HG02759 (cell line): Measurements from ENCODE around the gene KIFC1.

Source experiments
- ATAC-seq: cut with Tn5 transposase; IDR thresholded peaks from one replicate; pipeline ENCODE4 v1.9.1; 2021; ENCODE audit warnings: mild to moderate bottlenecking, moderate library complexity; ENCODE audit not compliant: unreplicated experiment

KIFC1 gene

GRCh38 chr6:33410050-33410710 is 18.6 kb downstream of the KIFC1 start:
- peak; percentile 90 for ATAC-seq

GRCh38 chr6:33410711-33411631 is 19.3 kb downstream of the KIFC1 start, which contains the start of gene PHF1:
TSS of gene PHF1 (plus strand) at chr6:33411014. CDS start at chr6:33412264, 1,250 bp downstream.
- ATAC-seq = peak; percentile 30

GRCh38 chr6:33411632-33412005 is 20.0 kb downstream of the KIFC1 start:
- no peak for ATAC-seq

GRCh38 chr6:33412140-33413009 is 20.8 kb downstream of the KIFC1 start:
- ATAC-seq = no peak

- ATAC-seq = no peak
These were observed 21.9 kb downstream of the KIFC1 start for GRCh38 chr6:33413241-33414120.

- ATAC-seq = no peak
These were observed 23.1 kb downstream of the KIFC1 start for GRCh38 chr6:33414592-33415271.

GRCh38 chr6:33415831-33416230 is 24.2 kb downstream of the KIFC1 start:
- ATAC-seq = no peak

GRCh38 chr6:33416386-33417127 is 24.9 kb downstream of the KIFC1 start:
- no peak for ATAC-seq

GRCh38 chr6:33417128-33417902 is 25.7 kb downstream of the KIFC1 start:
- no peak for ATAC-seq

- ATAC-seq = peak; percentile 90
These were observed 26.5 kb downstream of the KIFC1 start, which contains the start of gene CUTA for GRCh38 chr6:33417903-33418689. TSS of gene CUTA (minus strand) at chr6:33418107. CDS start at chr6:33418000, 107 bp downstream.

- no peak for ATAC-seq
These were observed 27.2 kb downstream of the KIFC1 start for GRCh38 chr6:33418690-33419291.

GRCh38 chr6:33419580-33420490 is 28.2 kb downstream of the KIFC1 start, which contains the start of gene SYNGAP1:
TSS of gene SYNGAP1 (plus strand) at chr6:33420065. CDS start at chr6:33420265, 200 bp downstream.
- no peak for ATAC-seq

GRCh38 chr6:33420491-33421343 is 29.1 kb downstream of the KIFC1 start:
- ATAC-seq = no peak

- no peak for ATAC-seq
These were observed 29.7 kb downstream of the KIFC1 start for GRCh38 chr6:33421344-33421643.

- no peak for ATAC-seq
These were observed 32.2 kb downstream of the KIFC1 start for GRCh38 chr6:33423777-33424176.
